ENCODE data around the gene GYPC. TPM values are rescaled to one million over a fixed set of nuclear protein-coding genes. Genes with fewer than 3 reads are reported as not detected.

GYPC gene
- total RNA-seq, 4 donors from 2014 or later: 91.5 to 146 (median 126) TPM

- no peak for TF ChIP-seq CTCF (IDR thresholded peaks at IDR 0.05; ENCODE audit: low read depth)
These were observed 20.7 kb upstream of the GYPC start for GRCh38 chr2:126635281-126635680.

- TF ChIP-seq CTCF (IDR thresholded peaks at IDR 0.05; ENCODE audit: low read depth): no peak
These were observed 20.2 kb upstream of the GYPC start for GRCh38 chr2:126635736-126636135.

- TF ChIP-seq CTCF (IDR thresholded peaks at IDR 0.05; ENCODE audit: low read depth): no peak
These were observed 18.6 kb upstream of the GYPC start for GRCh38 chr2:126637386-126637785.

GRCh38 chr2:126638746-126639145 lies 17.2 kb upstream of the GYPC start:
- no peak for TF ChIP-seq CTCF (IDR thresholded peaks at IDR 0.05; ENCODE audit: low read depth)

- no peak for TF ChIP-seq CTCF (IDR thresholded peaks at IDR 0.05; ENCODE audit: low read depth)
These were observed 16.7 kb upstream of the GYPC start for GRCh38 chr2:126639276-126639675.

GRCh38 chr2:126642031-126642430 lies 13.9 kb upstream of the GYPC start:
- no peak for TF ChIP-seq CTCF (IDR thresholded peaks at IDR 0.05; ENCODE audit: low read depth)

GRCh38 chr2:126643431-126643830 lies 12.5 kb upstream of the GYPC start:
- no peak for TF ChIP-seq CTCF (IDR thresholded peaks at IDR 0.05; ENCODE audit: low read depth)
